ENCODE measurements around the gene NUDT8. TPM values are rescaled to one million over a fixed set of nuclear protein-coding genes. Genes with fewer than 3 reads are reported as not detected.

The NUDT8 gene
- total RNA-seq, 1 experiment from 2014 or later, result 6.9 TPM

- no peak for TF ChIP-seq CTCF (IDR thresholded peaks at IDR 0.05; ENCODE audit: unreplicated experiment)
- Mint-ChIP-seq H3K27me3 (ENCODE audit: insufficient read depth, unreplicated experiment) (no peaks in the 10 kb centered on the region), H3K9me3 (ENCODE audit: unreplicated experiment) (no peaks in the 10 kb centered on the region), H3K4me1 (ENCODE audit: insufficient read depth, unreplicated experiment) (no peaks in the 10 kb centered on the region), H3K36me3 (ENCODE audit: insufficient read depth, unreplicated experiment) (no peaks in the 10 kb centered on the region), H3K27ac (ENCODE audit: low read depth, unreplicated experiment) (no peak overlapping the region), H3K4me3 (ENCODE audit: unreplicated experiment) (no peak overlapping the region)
- DNase-seq (ENCODE audit: unreplicated experiment), result no peak
- no TSS peak for BruUV-seq (replicated peaks)
- ChIA-PET POLR2A (no interaction called here), CTCF (interaction anchor here (0.6 kb wide), 1 partner anchor 43 kb away, joined by 3 read pairs; no protein-coding TSS in a partner anchor)
- intact Hi-C loops (cut with micrococcal nuclease), result no loop called here
These were observed 7.2 kb upstream of the NUDT8 start for GRCh38 chr11:67636962-67637361.

GRCh38 chr11:67635231-67635521, 5.4 kb upstream of the NUDT8 start:
- no TSS peak for BruUV-seq (replicated peaks)
- no peak for TF ChIP-seq CTCF (IDR thresholded peaks at IDR 0.05; ENCODE audit: unreplicated experiment)
- no peak overlapping the region for H3K4me3 Mint-ChIP-seq (ENCODE audit: unreplicated experiment)
- no peak for DNase-seq (ENCODE audit: unreplicated experiment)
- ChIA-PET POLR2A (interaction anchor here (0.6 kb wide), 1 partner anchor 42 kb away, joined by 3 read pairs; no protein-coding TSS in a partner anchor), CTCF (interaction anchor here (0.6 to 1.5 kb wide), 3 partner anchors 21 to 42 kb away, joined by 4 to 5 read pairs (median 5); no protein-coding TSS in a partner anchor)
- no peak overlapping the region for H3K27ac Mint-ChIP-seq (ENCODE audit: low read depth, unreplicated experiment)
- intact Hi-C loops (cut with micrococcal nuclease), result no loop called here
- no peaks in the 10 kb centered on the region for H3K27me3 Mint-ChIP-seq (ENCODE audit: insufficient read depth, unreplicated experiment)
- H3K9me3 Mint-ChIP-seq (ENCODE audit: unreplicated experiment), result no peaks in the 10 kb centered on the region
- no peaks in the 10 kb centered on the region for H3K36me3 Mint-ChIP-seq (ENCODE audit: insufficient read depth, unreplicated experiment)
- no peaks in the 10 kb centered on the region for H3K4me1 Mint-ChIP-seq (ENCODE audit: insufficient read depth, unreplicated experiment)

GRCh38 chr11:67634366-67635230, 4.9 kb upstream of the NUDT8 start:
- intact Hi-C loops (cut with micrococcal nuclease), result no loop called here
- no peak for TF ChIP-seq CTCF (IDR thresholded peaks at IDR 0.05; ENCODE audit: unreplicated experiment)
- no peaks in the 10 kb centered on the region for H3K27me3 Mint-ChIP-seq (ENCODE audit: insufficient read depth, unreplicated experiment)
- H3K4me1 Mint-ChIP-seq (ENCODE audit: insufficient read depth, unreplicated experiment), result no peaks in the 10 kb centered on the region
- BruUV-seq (replicated peaks), result no TSS peak
- no peak overlapping the region for H3K4me3 Mint-ChIP-seq (ENCODE audit: unreplicated experiment)
- H3K36me3 Mint-ChIP-seq (ENCODE audit: insufficient read depth, unreplicated experiment), result no peaks in the 10 kb centered on the region
- no peaks in the 10 kb centered on the region for H3K9me3 Mint-ChIP-seq (ENCODE audit: unreplicated experiment)
- ChIA-PET CTCF (interaction anchor here (0.6 to 1.5 kb wide), 3 partner anchors 22 to 42 kb away, joined by 4 to 5 read pairs (median 5); no protein-coding TSS in a partner anchor), POLR2A (interaction anchor here (0.6 kb wide), 1 partner anchor 42 kb away, joined by 3 read pairs; no protein-coding TSS in a partner anchor)
- H3K27ac Mint-ChIP-seq (ENCODE audit: low read depth, unreplicated experiment), result no peak overlapping the region
- DNase-seq (ENCODE audit: unreplicated experiment), result no peak

GRCh38 chr11:67633758-67634365, 4.1 kb upstream of the NUDT8 start:
- Mint-ChIP-seq H3K4me1 (ENCODE audit: insufficient read depth, unreplicated experiment) (no peaks in the 10 kb centered on the region), H3K27me3 (ENCODE audit: insufficient read depth, unreplicated experiment) (no peaks in the 10 kb centered on the region), H3K9me3 (ENCODE audit: unreplicated experiment) (no peaks in the 10 kb centered on the region), H3K36me3 (ENCODE audit: insufficient read depth, unreplicated experiment) (no peaks in the 10 kb centered on the region), H3K27ac (ENCODE audit: low read depth, unreplicated experiment) (no peak overlapping the region), H3K4me3 (ENCODE audit: unreplicated experiment) (no peak overlapping the region)
- DNase-seq (ENCODE audit: unreplicated experiment), result no peak
- intact Hi-C loops (cut with micrococcal nuclease), result no loop called here
- ChIA-PET POLR2A (no interaction called here), CTCF (interaction anchor here (0.6 kb wide), 1 partner anchor 25 kb away, joined by 3 read pairs; no protein-coding TSS in a partner anchor)
- TF ChIP-seq CTCF (IDR thresholded peaks at IDR 0.05; ENCODE audit: unreplicated experiment), result no peak
- BruUV-seq (replicated peaks), result no TSS peak
